HEK293 (cell line): ENCODE measurements around the gene ABCB10.

Experiments used
- SP2 ChIP-seq: fragments of 450-650 bp; formaldehyde crosslinking; IDR thresholded peaks from 2 replicates; pipeline ENCODE4 v1.5.1; 2016; ENCODE audit warnings: missing biosample characterization, missing genetic modification characterization
- ZNF239 ChIP-seq: fragments of 450-650 bp; formaldehyde crosslinking; IDR thresholded peaks from 2 replicates; pipeline ENCODE4 v1.5.1; 2016; ENCODE audit warnings: missing biosample characterization, missing genetic modification characterization
- ZNF510 ChIP-seq: fragments of 450-650 bp; formaldehyde crosslinking; IDR thresholded peaks from 2 replicates; pipeline ENCODE4 v1.5.1; 2018; ENCODE audit warnings: mild to moderate bottlenecking, missing genetic modification characterization, missing biosample characterization; ENCODE audit not compliant: insufficient replicate concordance
- ZNF561 ChIP-seq: fragments of 450-650 bp; IDR thresholded peaks from 2 replicates; pipeline ENCODE4 v1.5.1; 2018; ENCODE audit warnings: missing biosample characterization, missing genetic modification characterization, borderline replicate concordance
- TF ChIP-seq, protein P1 (sequence below): fragments of 450-650 bp; formaldehyde crosslinking; IDR thresholded peaks from 2 replicates; pipeline ENCODE4 v1.5.1; 2016; ENCODE audit warnings: missing biosample characterization, missing genetic modification characterization
- TF ChIP-seq, protein P2 (sequence below): fragments of 450-650 bp; formaldehyde crosslinking; IDR thresholded peaks from 2 replicates; pipeline ENCODE4 v1.5.1; 2016; ENCODE audit warnings: missing biosample characterization, missing genetic modification characterization, borderline replicate concordance

DNA sequence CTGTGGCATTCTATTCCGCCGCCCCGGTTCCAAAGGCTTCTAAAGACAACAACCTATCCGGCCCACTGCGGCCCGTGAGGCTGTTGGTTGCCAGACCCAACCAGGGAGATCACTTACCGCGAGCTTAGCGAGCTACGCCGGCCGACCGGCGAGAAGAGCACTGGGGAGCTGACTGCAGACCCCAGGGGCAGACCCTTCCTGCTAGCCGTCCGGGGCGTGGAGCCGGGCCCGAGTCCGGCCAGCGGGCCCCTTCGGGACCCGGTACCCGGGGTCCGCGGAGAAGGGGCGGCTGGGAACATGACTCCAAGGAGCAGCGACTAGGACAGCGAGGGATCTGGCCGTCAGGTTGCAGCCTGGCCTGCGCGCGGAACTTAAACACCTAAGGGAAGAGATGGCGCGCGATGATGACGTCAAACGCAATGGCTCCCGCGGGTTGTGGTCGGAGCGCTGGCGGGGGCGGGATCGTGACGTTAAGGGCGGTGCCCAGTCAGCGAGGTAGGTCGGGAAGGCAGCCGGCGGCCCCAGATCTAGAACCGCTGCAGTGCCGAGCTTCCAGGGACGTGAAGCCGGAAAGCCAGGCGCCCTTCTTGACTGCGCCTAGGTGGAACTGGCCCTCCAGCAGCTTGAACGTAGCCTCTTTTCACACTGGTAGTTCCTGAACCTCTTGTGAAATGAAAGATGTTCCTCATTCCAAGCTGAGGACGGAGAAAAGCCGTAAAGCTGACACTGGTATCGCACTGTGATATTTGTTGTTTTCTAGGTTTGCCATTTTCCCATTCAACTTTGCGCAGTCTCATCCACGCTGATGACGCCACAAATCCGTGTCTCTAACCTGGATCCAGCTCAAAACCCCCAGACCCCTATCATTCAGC, 50.3 kb downstream of the ABCB10 start, which contains the start of gene NUP133:
- TF ChIP-seq ZNF561 (tag by site-specific recombination) (peak; percentile 94), ZNF510 (tag by site-specific recombination) (no peak), SP2 (tag by site-specific recombination) (peak; percentile 92), ZNF239 (tag by site-specific recombination) (no peak)
- TF ChIP-seq, protein P1, sequence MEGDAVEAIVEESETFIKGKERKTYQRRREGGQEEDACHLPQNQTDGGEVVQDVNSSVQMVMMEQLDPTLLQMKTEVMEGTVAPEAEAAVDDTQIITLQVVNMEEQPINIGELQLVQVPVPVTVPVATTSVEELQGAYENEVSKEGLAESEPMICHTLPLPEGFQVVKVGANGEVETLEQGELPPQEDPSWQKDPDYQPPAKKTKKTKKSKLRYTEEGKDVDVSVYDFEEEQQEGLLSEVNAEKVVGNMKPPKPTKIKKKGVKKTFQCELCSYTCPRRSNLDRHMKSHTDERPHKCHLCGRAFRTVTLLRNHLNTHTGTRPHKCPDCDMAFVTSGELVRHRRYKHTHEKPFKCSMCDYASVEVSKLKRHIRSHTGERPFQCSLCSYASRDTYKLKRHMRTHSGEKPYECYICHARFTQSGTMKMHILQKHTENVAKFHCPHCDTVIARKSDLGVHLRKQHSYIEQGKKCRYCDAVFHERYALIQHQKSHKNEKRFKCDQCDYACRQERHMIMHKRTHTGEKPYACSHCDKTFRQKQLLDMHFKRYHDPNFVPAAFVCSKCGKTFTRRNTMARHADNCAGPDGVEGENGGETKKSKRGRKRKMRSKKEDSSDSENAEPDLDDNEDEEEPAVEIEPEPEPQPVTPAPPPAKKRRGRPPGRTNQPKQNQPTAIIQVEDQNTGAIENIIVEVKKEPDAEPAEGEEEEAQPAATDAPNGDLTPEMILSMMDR (tag by site-specific recombination): no peak
- TF ChIP-seq, protein P2, sequence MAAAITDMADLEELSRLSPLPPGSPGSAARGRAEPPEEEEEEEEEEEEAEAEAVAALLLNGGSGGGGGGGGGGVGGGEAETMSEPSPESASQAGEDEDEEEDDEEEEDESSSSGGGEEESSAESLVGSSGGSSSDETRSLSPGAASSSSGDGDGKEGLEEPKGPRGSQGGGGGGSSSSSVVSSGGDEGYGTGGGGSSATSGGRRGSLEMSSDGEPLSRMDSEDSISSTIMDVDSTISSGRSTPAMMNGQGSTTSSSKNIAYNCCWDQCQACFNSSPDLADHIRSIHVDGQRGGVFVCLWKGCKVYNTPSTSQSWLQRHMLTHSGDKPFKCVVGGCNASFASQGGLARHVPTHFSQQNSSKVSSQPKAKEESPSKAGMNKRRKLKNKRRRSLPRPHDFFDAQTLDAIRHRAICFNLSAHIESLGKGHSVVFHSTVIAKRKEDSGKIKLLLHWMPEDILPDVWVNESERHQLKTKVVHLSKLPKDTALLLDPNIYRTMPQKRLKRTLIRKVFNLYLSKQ (tag by site-specific recombination): no peak
